Natural killer cell (primary cell): Measurements from ENCODE around the gene CEP164. TPM values are rescaled to one million over a fixed set of nuclear protein-coding genes. Genes with fewer than 3 reads are reported as not detected.

Experiments used
- ATAC-seq, 3 donors: fragments of 150-1000 bp in 2 of 3; fragments of 200-7000 bp in 1 of 3; cut with Tn5 transposase; 1 replicate in 1 of 3; 2 replicates in 2 of 3; pipeline ENCODE4 v1.10.0; 2021; ENCODE audit warnings: mild to moderate bottlenecking in 2 of 3, moderate library complexity in 2 of 3
- DNase-seq, 2 donors: peaks; one replicate each; pipeline versions ENCODE4 v3.0.0 to v3.0.0-alpha.2; 2013 to 2021; ENCODE audit warnings: mixed read lengths in 1 of 2
- H3K27ac ChIP-seq: one replicate; pipeline ENCODE4 v1.5.1; 2013; ENCODE audit warnings: mild to moderate bottlenecking, low read length
- H3K27me3 ChIP-seq: one replicate; pipeline ENCODE4 v1.6.1; 2013; ENCODE audit warnings: low read length; ENCODE audit not compliant: control insufficient read depth, insufficient read depth
- H3K36me3 ChIP-seq: one replicate; pipeline ENCODE4 v1.6.1; 2013; ENCODE audit warnings: low read length; ENCODE audit not compliant: control insufficient read depth, insufficient read depth
- H3K4me1 ChIP-seq: one replicate; pipeline ENCODE4 v1.6.1; 2013; ENCODE audit warnings: low read length; ENCODE audit not compliant: control insufficient read depth, insufficient read depth
- H3K4me3 ChIP-seq: one replicate; pipeline ENCODE4 v1.5.1; 2013; ENCODE audit warnings: low read length
- H3K9me3 ChIP-seq: one replicate; pipeline ENCODE4 v1.6.1; 2013; ENCODE audit warnings: low read length; ENCODE audit not compliant: control insufficient read depth, insufficient read depth
- H3K27ac Mint-ChIP-seq, 2 donors: one replicate each; pipeline ENCODE4 v1.8.0; 2022; ENCODE audit warnings: mild to moderate bottlenecking in 2 of 2, mixed read lengths in 2 of 2, moderate library complexity in 1 of 2
- H3K27me3 Mint-ChIP-seq, 2 donors: one replicate each; pipeline ENCODE4 v1.8.0; 2022; ENCODE audit warnings: low read depth in 2 of 2, mixed read lengths in 2 of 2
- H3K36me3 Mint-ChIP-seq: one replicate; pipeline ENCODE4 v1.8.0; 2022; ENCODE audit warnings: mixed read lengths
- H3K4me1 Mint-ChIP-seq, 2 donors: one replicate each; pipeline ENCODE4 v1.8.0; 2022; ENCODE audit warnings: mixed read lengths in 2 of 2
- H3K4me3 Mint-ChIP-seq: one replicate; pipeline ENCODE4 v1.8.0; 2022; ENCODE audit warnings: mild to moderate bottlenecking, moderate library complexity, mixed read lengths
- H3K9me3 Mint-ChIP-seq, 2 donors: one replicate each; pipeline ENCODE4 v1.8.0; 2022; ENCODE audit warnings: mixed read lengths in 2 of 2
- WGBS: methylation state at CpG from one replicate; pipeline ENCODE4 v1.1.7; 2013; ENCODE audit warnings: missing lambda C conversion rate; ENCODE audit not compliant: insufficient coverage; 5-methylcytosine and 5-hydroxymethylcytosine counted together
- intact Hi-C: fragments of 100-400 bp; cut with micrococcal nuclease; formaldehyde crosslinking; loops from one replicate; pipeline ENCODE4 v1.14.2; 2022
- total RNA-seq, 4 donors: library from RNA; stranded (reverse); fragments of 120-200 nt in 1 of 4; gene quantifications; one replicate each; pipeline versions ENCODE4 v1.2.3 to v1.2.4, GENCODE V29; 2013 to 2022
- TF ChIP-seq, protein P1 (sequence below): fragments of 200-600 bp; IDR thresholded peaks from one replicate; pipeline ENCODE4 v1.8.0; 2022; ENCODE audit warnings: antibody characterized with exemption

CEP164 gene
- total RNA-seq, 3 donors from 2014 or later (not counting 1 experiment from before 2014, with no cell fraction given): 45.6 to 49.9 (median 49.8) TPM

DNA sequence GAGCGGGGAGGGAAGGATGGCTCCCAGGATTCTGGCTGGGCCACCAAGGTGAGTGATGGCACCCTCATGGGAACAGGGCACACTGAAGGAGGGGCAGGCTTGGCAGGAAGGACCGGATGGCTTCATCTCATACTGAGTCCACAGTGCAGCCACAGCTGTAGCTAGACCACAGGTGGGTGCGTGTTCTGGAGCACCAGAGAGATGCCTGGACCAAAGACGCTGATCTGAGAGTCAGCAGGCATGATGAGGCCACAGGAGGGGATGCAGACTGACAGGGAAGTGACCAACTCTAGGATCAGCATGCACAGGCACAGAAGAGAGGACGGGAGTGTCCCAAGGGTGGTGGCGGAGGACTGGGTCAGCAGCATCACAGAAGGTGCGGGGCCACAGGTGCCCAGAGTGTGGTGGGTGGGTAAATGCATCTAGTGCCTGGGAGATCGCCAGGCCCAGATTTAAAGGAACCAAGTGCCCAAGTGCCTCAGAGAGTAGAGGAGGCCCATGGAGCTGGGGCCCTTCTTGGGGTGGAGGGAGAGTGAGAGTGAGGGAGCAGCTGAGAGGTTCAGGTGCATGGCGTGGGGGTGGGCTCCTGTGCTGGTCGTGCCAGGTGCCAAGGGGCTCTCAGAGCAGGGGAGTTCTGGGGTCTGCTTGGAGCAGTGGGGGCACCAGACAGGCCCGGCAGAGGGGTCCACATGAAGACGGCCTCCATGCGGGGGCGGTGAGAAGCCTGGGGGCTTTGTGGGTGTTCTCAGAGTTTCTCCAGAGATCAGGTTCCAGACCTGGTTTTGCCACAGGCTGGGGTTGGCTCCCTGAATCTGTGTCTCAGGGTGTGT lies 113.7 kb downstream of the CEP164 start:
- ATAC-seq (peak in 1 of 3 donors; percentile 2), DNase-seq (no peak)
- no peak overlapping the region for H3K27ac ChIP-seq
- no peaks in the 10 kb centered on the region for H3K27me3 ChIP-seq
- Mint-ChIP-seq H3K27me3 (peaks cover 19 to 31% of the 10 kb centered on the region in 2 donors), H3K4me3 (no peak overlapping the region), H3K27ac (no peak overlapping the region), H3K9me3 (peaks cover 0 to under 1% of the 10 kb centered on the region in 2 donors), H3K36me3 (no peaks in the 10 kb centered on the region), H3K4me1 (no peaks in the 10 kb centered on the region)
- H3K4me1 ChIP-seq: no peaks in the 10 kb centered on the region
- H3K9me3 ChIP-seq: no peaks in the 10 kb centered on the region
- TF ChIP-seq, protein P1, sequence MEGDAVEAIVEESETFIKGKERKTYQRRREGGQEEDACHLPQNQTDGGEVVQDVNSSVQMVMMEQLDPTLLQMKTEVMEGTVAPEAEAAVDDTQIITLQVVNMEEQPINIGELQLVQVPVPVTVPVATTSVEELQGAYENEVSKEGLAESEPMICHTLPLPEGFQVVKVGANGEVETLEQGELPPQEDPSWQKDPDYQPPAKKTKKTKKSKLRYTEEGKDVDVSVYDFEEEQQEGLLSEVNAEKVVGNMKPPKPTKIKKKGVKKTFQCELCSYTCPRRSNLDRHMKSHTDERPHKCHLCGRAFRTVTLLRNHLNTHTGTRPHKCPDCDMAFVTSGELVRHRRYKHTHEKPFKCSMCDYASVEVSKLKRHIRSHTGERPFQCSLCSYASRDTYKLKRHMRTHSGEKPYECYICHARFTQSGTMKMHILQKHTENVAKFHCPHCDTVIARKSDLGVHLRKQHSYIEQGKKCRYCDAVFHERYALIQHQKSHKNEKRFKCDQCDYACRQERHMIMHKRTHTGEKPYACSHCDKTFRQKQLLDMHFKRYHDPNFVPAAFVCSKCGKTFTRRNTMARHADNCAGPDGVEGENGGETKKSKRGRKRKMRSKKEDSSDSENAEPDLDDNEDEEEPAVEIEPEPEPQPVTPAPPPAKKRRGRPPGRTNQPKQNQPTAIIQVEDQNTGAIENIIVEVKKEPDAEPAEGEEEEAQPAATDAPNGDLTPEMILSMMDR: no peak
- intact Hi-C loops: no loop called here
- H3K4me3 ChIP-seq: no peak overlapping the region
- WGBS: 90% methylated on average over 14 of the region's 14 CpGs
- H3K36me3 ChIP-seq: no peaks in the 10 kb centered on the region

DNA sequence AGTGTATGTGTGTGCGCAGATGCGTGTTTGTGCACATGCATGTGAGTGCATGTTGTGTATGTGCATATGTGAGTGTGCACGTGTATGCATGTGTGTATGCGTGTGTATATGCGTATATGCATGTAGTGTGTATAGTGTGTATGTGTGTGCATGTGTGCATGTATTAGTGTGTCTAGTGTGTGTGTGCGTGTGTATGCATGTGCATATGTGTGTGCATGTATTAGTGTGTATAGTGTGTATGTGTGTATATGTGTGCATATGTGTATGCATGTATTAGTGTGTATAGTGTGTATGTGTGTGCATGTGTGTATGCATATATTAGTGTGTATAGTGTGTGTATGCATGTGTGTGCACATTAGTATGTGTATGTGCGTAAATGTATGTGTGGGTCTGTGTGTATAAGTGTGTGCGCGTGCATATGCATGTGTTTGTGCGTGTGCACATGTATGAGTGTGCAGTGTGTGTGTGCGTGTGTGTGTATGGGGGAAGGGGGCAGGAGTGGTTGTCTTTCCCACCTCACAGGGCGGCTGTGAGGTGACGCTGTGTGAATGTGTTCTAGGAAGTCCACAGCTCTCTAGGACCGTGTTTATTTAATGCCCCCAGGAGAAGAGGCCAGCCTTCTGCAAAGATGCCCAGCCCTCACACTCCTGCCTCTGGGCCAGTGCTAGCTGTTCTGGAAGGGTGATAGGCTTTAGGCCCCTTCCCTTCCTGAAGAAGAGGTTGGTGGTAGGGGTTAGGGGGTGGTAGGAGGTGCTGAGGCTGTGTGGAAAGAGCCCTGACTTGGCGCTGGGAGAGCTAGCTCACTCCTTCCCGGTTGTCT lies 114.6 kb downstream of the CEP164 start:
- WGBS: 94% methylated on average over 16 of the region's 16 CpGs
- Mint-ChIP-seq H3K36me3 (no peaks in the 10 kb centered on the region), H3K27me3 (peaks cover 19 to 34% of the 10 kb centered on the region in 2 donors), H3K27ac (no peak overlapping the region), H3K9me3 (peaks cover 0 to 2% of the 10 kb centered on the region in 2 donors), H3K4me3 (no peak overlapping the region), H3K4me1 (no peaks in the 10 kb centered on the region)
- no peak overlapping the region for H3K4me3 ChIP-seq
- ATAC-seq: peak in 1 of 3 donors; percentile 25
- H3K27me3 ChIP-seq: no peaks in the 10 kb centered on the region
- H3K9me3 ChIP-seq: no peaks in the 10 kb centered on the region
- no peaks in the 10 kb centered on the region for H3K4me1 ChIP-seq
- DNase-seq: no peak
- no peaks in the 10 kb centered on the region for H3K36me3 ChIP-seq
- H3K27ac ChIP-seq: no peak overlapping the region
- TF ChIP-seq, protein P1: no peak
- intact Hi-C loops: no loop called here

DNA sequence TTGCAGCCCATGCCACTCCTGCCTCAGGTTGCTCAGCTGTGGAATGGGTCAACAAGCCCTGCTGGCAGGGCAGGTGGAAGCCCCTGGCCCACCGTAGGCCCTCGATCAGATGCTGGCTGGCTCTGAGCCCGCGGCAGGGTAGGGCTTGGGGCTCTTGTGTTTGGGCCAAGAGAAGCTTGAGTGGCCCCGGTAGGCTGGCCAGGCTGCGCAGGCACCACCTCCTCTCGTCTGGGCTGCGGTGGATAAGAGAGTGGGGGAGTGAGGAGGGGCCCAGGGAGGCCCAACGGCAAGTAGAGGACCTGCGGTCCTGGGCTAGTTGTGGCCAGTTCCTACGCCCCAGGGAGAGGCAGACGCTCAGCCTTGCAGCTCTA lies 115.2 kb downstream of the CEP164 start:
- intact Hi-C loops: no loop called here
- ATAC-seq: no peak
- 89% methylated on average over 12 of the region's 12 CpGs for WGBS
- DNase-seq: no peak
- Mint-ChIP-seq H3K4me1 (no peaks in the 10 kb centered on the region), H3K36me3 (no peaks in the 10 kb centered on the region), H3K9me3 (peaks cover 0 to 2% of the 10 kb centered on the region in 2 donors), H3K27me3 (peaks cover 19 to 34% of the 10 kb centered on the region in 2 donors), H3K4me3 (no peak overlapping the region), H3K27ac (no peak overlapping the region)
- H3K27me3 ChIP-seq: no peaks in the 10 kb centered on the region
- H3K36me3 ChIP-seq: no peaks in the 10 kb centered on the region
- no peak overlapping the region for H3K27ac ChIP-seq
- H3K4me3 ChIP-seq: no peak overlapping the region
- H3K9me3 ChIP-seq: no peaks in the 10 kb centered on the region
- TF ChIP-seq, protein P1: no peak
- H3K4me1 ChIP-seq: no peaks in the 10 kb centered on the region
